ENCODE results near the gene TMEM108.

Gene TMEM108

GRCh38 chr3:133227813-133228212 is 189.6 kb downstream of the TMEM108 start:
- ATAC-seq (ENCODE audit: insufficient read depth, low read depth) (no peak), DNase-seq (no peak)
- no peaks in the 10 kb centered on the region for H3K4me1 ChIP-seq (ENCODE audit: insufficient read depth, low read length)
- no peak overlapping the region for H3K27ac ChIP-seq (ENCODE audit: low read length)
- no peaks in the 10 kb centered on the region for H4K20me1 ChIP-seq (ENCODE audit: insufficient read depth, low read length)
- H3K36me3 ChIP-seq (ENCODE audit: insufficient read depth, low read length): no peaks in the 10 kb centered on the region
- no peak overlapping the region for H3K9ac ChIP-seq (ENCODE audit: low read depth, low read length)
- H3K4me3 ChIP-seq (ENCODE audit: low read depth in 1 of 2, low read length in 2 of 2): no peak overlapping the region
- peaks cover 5% of the 10 kb centered on the region for H3K9me3 ChIP-seq (ENCODE audit: insufficient read depth, low read length, severe bottlenecking)
- H3K27me3 ChIP-seq (ENCODE audit: insufficient read depth, low read length, poor library complexity): no peaks in the 10 kb centered on the region
- H2AFZ ChIP-seq (ENCODE audit: low read depth, low read length): no peak overlapping the region
- TF ChIP-seq CTCF (IDR thresholded peaks at IDR 0.05; ENCODE audit: borderline replicate concordance, extremely low read depth, low read length, poor library complexity, severe bottlenecking) (no peak), EZH2 (IDR thresholded peaks at IDR 0.05; ENCODE audit: borderline replicate concordance, low read depth, low read length, severe bottlenecking) (no peak)
- no peaks in the 10 kb centered on the region for H3K79me2 ChIP-seq (ENCODE audit: insufficient read depth, low read length)
- H3K4me2 ChIP-seq (ENCODE audit: insufficient read depth, low read length): no peak overlapping the region

- Histone ChIP-seq H3K9ac (ENCODE audit: low read depth, low read length) (no peak overlapping the region), H4K20me1 (ENCODE audit: insufficient read depth, low read length) (no peaks in the 10 kb centered on the region), H3K36me3 (ENCODE audit: insufficient read depth, low read length) (no peaks in the 10 kb centered on the region), H3K27ac (ENCODE audit: low read length) (no peak overlapping the region), H3K9me3 (ENCODE audit: insufficient read depth, low read length, severe bottlenecking) (no peaks in the 10 kb centered on the region), H2AFZ (ENCODE audit: low read depth, low read length) (no peak overlapping the region), H3K4me3 (ENCODE audit: low read depth in 1 of 2, low read length in 2 of 2) (no peak overlapping the region), H3K4me1 (ENCODE audit: insufficient read depth, low read length) (no peaks in the 10 kb centered on the region), H3K79me2 (ENCODE audit: insufficient read depth, low read length) (no peaks in the 10 kb centered on the region), H3K4me2 (ENCODE audit: insufficient read depth, low read length) (no peak overlapping the region), H3K27me3 (ENCODE audit: insufficient read depth, low read length, poor library complexity) (no peaks in the 10 kb centered on the region)
- DNase-seq (no peak), ATAC-seq (ENCODE audit: insufficient read depth, low read depth) (no peak)
- no peak for TF ChIP-seq CTCF (IDR thresholded peaks at IDR 0.05; ENCODE audit: borderline replicate concordance, extremely low read depth, low read length, poor library complexity, severe bottlenecking)
- no peak for TF ChIP-seq EZH2 (IDR thresholded peaks at IDR 0.05; ENCODE audit: borderline replicate concordance, low read depth, low read length, severe bottlenecking)
Observed at GRCh38 chr3:133230195-133230594, 192.0 kb downstream of the TMEM108 start.

GRCh38 chr3:133236901-133237300 is 198.7 kb downstream of the TMEM108 start:
- Histone ChIP-seq H3K27ac (ENCODE audit: low read length) (no peak overlapping the region), H3K79me2 (ENCODE audit: insufficient read depth, low read length) (no peaks in the 10 kb centered on the region), H4K20me1 (ENCODE audit: insufficient read depth, low read length) (no peaks in the 10 kb centered on the region), H3K4me3 (ENCODE audit: low read depth in 1 of 2, low read length in 2 of 2) (no peak overlapping the region), H3K4me1 (ENCODE audit: insufficient read depth, low read length) (no peaks in the 10 kb centered on the region), H3K36me3 (ENCODE audit: insufficient read depth, low read length) (no peaks in the 10 kb centered on the region), H3K9ac (ENCODE audit: low read depth, low read length) (no peak overlapping the region), H3K4me2 (ENCODE audit: insufficient read depth, low read length) (no peak overlapping the region), H3K9me3 (ENCODE audit: insufficient read depth, low read length, severe bottlenecking) (no peaks in the 10 kb centered on the region), H3K27me3 (ENCODE audit: insufficient read depth, low read length, poor library complexity) (no peaks in the 10 kb centered on the region), H2AFZ (ENCODE audit: low read depth, low read length) (no peak overlapping the region)
- no peak for TF ChIP-seq EZH2 (IDR thresholded peaks at IDR 0.05; ENCODE audit: borderline replicate concordance, low read depth, low read length, severe bottlenecking)
- no peak for TF ChIP-seq CTCF (IDR thresholded peaks at IDR 0.05; ENCODE audit: borderline replicate concordance, extremely low read depth, low read length, poor library complexity, severe bottlenecking)
- DNase-seq (no peak), ATAC-seq (ENCODE audit: insufficient read depth, low read depth) (no peak)

- H3K36me3 ChIP-seq (ENCODE audit: insufficient read depth, low read length): no peaks in the 10 kb centered on the region
- no peak overlapping the region for H2AFZ ChIP-seq (ENCODE audit: low read depth, low read length)
- no peaks in the 10 kb centered on the region for H3K79me2 ChIP-seq (ENCODE audit: insufficient read depth, low read length)
- H3K27me3 ChIP-seq (ENCODE audit: insufficient read depth, low read length, poor library complexity): no peaks in the 10 kb centered on the region
- H4K20me1 ChIP-seq (ENCODE audit: insufficient read depth, low read length): no peaks in the 10 kb centered on the region
- H3K4me3 ChIP-seq (ENCODE audit: low read depth in 1 of 2, low read length in 2 of 2): no peak overlapping the region
- H3K27ac ChIP-seq (ENCODE audit: low read length): no peak overlapping the region
- H3K9ac ChIP-seq (ENCODE audit: low read depth, low read length): no peak overlapping the region
- H3K9me3 ChIP-seq (ENCODE audit: insufficient read depth, low read length, severe bottlenecking): no peaks in the 10 kb centered on the region
- no peak overlapping the region for H3K4me2 ChIP-seq (ENCODE audit: insufficient read depth, low read length)
- no peak for ATAC-seq (ENCODE audit: insufficient read depth, low read depth)
- no peak for TF ChIP-seq CTCF (IDR thresholded peaks at IDR 0.05; ENCODE audit: borderline replicate concordance, extremely low read depth, low read length, poor library complexity, severe bottlenecking)
- TF ChIP-seq EZH2 (IDR thresholded peaks at IDR 0.05; ENCODE audit: borderline replicate concordance, low read depth, low read length, severe bottlenecking): no peak
- no peak for DNase-seq
- H3K4me1 ChIP-seq (ENCODE audit: insufficient read depth, low read length): no peaks in the 10 kb centered on the region
Observed at GRCh38 chr3:133237380-133237779, 199.2 kb downstream of the TMEM108 start.

Measured in DND-41 (cell line).